WERI-Rb-1 (cell line): Measurements from ENCODE around the gene KIF3B.
"Not testable (repeated sequence)": the region's sequence is repeated elsewhere in the genome, so short reads cannot be mapped to it uniquely, and the experiment has no call there.

Experiments
- DNase-seq: peaks from one replicate; pipeline ENCODE4 v3.0.0-alpha.2; 2020
- H3K27ac ChIP-seq: fragments of 250-450 bp; sonication (Bioruptor Pico); 2 replicates; pipeline ENCODE4 v1.5.1; 2020; ENCODE audit warnings: mild to moderate bottlenecking, moderate library complexity
- H3K27me3 ChIP-seq: fragments of 250-450 bp; sonication (Bioruptor Pico); 2 replicates; pipeline ENCODE4 v1.5.1; 2021; ENCODE audit warnings: mild to moderate bottlenecking, low read depth, moderate library complexity; ENCODE audit not compliant: insufficient read depth, severe bottlenecking
- H3K36me3 ChIP-seq: fragments of 250-450 bp; sonication (Bioruptor Pico); 2 replicates; pipeline ENCODE4 v1.5.1; 2020; ENCODE audit warnings: mild to moderate bottlenecking, moderate library complexity
- H3K4me3 ChIP-seq: 2 replicates; pipeline ENCODE4 v1.5.1; 2011; ENCODE audit warnings: low read depth, mild to moderate bottlenecking, control low read depth, low read length
- H3K9me3 ChIP-seq: fragments of 250-450 bp; sonication (Bioruptor Pico); 2 replicates; pipeline ENCODE4 v1.5.1; 2021; ENCODE audit warnings: mild to moderate bottlenecking, moderate library complexity; ENCODE audit not compliant: severe bottlenecking
- CTCF ChIP-seq: IDR thresholded peaks from 2 replicates; pipeline ENCODE4 v1.5.1; 2011; ENCODE audit warnings: low read depth, mild to moderate bottlenecking, control low read depth, inconsistent platforms, low read length

Gene KIF3B

DNA sequence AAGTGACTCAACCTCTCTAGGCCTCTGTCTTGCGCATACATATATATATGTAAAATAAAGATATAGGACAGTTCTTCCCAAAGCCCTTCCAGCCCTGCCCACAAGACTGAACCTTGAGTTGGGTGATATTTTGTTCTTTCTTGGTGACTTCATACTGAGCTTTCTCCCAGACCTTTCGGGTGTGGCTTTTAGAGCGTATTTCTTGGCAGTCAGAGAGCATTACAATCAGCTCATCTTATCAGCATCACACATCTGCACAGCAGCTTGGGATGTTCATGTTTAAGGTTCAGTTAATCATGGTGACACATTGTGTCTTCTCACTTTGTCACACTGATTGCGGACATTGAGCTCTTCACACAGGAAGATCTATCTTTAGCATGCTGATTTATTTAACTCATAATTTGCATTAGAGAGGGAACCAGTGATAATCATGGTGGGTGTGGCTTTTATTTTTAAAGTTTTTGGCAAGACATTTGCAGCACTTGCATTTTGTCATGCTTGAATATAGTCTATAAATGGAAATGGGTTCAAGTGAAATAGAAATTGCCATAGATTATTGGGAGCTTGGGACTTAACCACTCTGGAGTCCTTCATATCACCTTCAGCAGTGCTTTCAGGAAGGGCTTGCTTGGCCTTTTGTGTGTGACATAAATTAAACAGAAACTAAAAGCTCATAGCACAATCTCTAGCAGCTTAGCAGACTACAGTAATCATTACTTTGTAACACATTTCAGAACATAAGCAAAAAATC lies 8.3 kb downstream of the KIF3B start:
- Histone ChIP-seq H3K36me3 (no peaks in the 10 kb centered on the region; the same call in 1 of the 2 replicates), H3K4me3 (no peak overlapping the region), H3K27ac (no peak overlapping the region), H3K27me3 (no peaks in the 10 kb centered on the region), H3K9me3 (no peaks in the 10 kb centered on the region)
- no peak for TF ChIP-seq CTCF
- DNase-seq: no peak

GRCh38 chr20:32287231-32287638 lies 9.8 kb downstream of the KIF3B start:
- H3K27me3 ChIP-seq: no peaks in the 10 kb centered on the region
- no peaks in the 10 kb centered on the region for H3K9me3 ChIP-seq
- no peak for TF ChIP-seq CTCF
- no peak overlapping the region for H3K27ac ChIP-seq
- no peaks in the 10 kb centered on the region for H3K36me3 ChIP-seq
- no peak overlapping the region for H3K4me3 ChIP-seq
- no peak for DNase-seq

- no peak overlapping the region for H3K4me3 ChIP-seq
- DNase-seq: no peak
- H3K9me3 ChIP-seq: no peaks in the 10 kb centered on the region
- H3K27me3 ChIP-seq: no peaks in the 10 kb centered on the region
- no peak for TF ChIP-seq CTCF
- no peak overlapping the region for H3K27ac ChIP-seq
- H3K36me3 ChIP-seq: no peaks in the 10 kb centered on the region
Observed at GRCh38 chr20:32288225-32288849, 10.9 kb downstream of the KIF3B start.

DNA sequence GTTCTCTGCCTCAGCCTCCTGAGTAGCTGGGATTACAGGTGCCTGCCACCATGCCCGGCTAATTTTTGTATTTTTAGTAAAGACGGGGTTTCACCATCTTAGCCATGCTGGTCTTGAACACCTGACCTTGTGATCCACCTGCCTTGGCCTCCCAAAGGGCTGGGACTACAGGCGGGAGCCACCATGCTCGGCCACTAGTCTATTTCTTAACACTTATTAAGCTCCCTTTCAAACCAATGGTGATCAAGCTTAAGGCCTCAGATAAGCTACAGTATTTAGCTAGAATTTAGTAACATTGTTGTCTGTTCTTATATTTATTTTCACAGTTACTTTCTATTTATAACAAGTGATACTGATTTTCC lies 11.8 kb downstream of the KIF3B start:
- H3K4me3 ChIP-seq, H3K36me3 ChIP-seq, H3K27ac ChIP-seq, DNase-seq, H3K9me3 ChIP-seq, H3K27me3 ChIP-seq: not testable (repeated sequence)

DNA sequence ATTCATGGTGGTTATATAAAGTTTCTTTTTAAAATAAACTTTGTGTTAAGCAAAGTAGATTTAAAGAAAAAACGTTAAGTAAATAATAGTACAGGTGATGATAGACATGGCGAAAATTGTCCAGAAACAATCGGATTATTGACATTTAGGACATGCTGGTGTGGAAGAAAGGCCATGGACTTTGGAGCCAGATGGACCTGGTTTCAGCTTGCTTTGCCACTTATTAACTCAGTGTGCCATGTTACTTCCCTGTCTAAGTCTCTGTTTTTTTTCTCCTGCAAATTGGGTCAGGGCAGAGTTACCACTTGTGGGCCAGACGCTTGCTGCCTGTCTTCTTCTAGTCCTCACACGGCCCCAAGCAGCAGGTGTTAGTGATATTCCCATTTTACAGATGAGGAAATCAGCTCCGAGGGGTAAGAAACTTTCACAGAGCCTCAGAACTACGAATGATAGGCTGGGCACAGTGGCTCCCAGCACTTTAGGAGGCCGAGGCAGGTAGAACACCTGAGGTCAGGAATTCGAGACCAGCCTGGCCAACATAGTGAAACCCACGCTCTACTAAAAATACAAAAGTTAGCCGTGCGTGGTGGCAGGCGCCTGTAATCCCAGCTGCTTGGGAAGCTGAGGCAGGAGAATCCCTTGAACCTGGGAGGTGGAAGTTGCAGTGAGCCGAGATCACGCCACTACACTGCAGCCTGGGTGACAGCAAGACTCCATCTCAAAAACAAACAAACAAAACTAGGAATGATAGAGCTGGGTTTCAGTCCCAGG lies 12.4 kb downstream of the KIF3B start:
- Histone ChIP-seq H3K27me3 (no peaks in the 10 kb centered on the region), H3K9me3 (no peaks in the 10 kb centered on the region), H3K4me3 (no peak overlapping the region), H3K27ac (no peak overlapping the region), H3K36me3 (no peaks in the 10 kb centered on the region)
- no peak for DNase-seq
- TF ChIP-seq CTCF: no peak

DNA sequence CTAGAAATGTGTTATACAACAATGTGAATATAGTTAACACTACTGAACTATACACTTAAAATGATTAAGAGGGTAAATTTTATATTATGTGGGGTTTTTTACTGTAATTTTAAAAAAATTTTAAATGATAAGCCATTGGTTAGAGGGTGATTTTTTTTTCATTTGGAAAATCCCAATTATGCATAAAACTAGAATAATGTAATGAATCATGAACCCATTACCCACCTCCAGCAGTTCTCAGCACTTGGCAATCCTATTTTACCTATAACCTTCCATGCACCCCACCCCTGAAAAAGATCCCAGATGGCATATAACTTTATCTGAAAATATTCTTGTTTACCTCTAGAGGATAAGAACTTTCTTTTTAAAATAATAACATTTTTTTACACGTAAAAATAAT lies 13.7 kb downstream of the KIF3B start:
- Histone ChIP-seq H3K9me3 (no peaks in the 10 kb centered on the region), H3K27me3 (no peaks in the 10 kb centered on the region), H3K27ac (no peak overlapping the region), H3K4me3 (no peak overlapping the region), H3K36me3 (no peaks in the 10 kb centered on the region)
- no peak for TF ChIP-seq CTCF
- no peak for DNase-seq
